ENCODE results near the gene NOP14. TPM values are rescaled to one million over a fixed set of nuclear protein-coding genes. Genes with fewer than 3 reads are reported as not detected.

Gene NOP14
- total RNA-seq, 4 donors from 2014 or later: 20.3 to 47.6 (median 24.8) TPM

DNA sequence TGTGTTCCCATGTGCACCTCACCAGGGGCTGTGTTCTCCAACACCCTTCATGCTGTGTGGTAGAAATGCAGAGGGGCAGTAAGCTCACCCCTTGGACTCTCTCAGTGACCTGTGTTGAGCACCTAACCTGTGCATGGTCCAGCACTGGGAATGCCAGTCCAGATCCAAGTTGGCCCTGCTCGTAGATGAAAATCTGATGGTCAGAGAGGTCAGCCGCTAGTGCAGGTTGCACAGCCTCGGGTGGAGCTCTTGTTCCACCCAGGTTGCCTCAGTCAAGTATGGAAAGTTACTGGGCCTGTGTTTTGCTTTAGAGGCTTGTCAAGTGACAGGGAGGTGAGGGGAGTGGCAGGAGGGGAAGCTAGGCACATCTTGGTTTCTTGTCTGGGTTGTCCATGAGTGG is 51.3 kb downstream of the NOP14 start:
- DNase-seq (ENCODE audit: low spot score): no peak
- TF ChIP-seq, protein P1, sequence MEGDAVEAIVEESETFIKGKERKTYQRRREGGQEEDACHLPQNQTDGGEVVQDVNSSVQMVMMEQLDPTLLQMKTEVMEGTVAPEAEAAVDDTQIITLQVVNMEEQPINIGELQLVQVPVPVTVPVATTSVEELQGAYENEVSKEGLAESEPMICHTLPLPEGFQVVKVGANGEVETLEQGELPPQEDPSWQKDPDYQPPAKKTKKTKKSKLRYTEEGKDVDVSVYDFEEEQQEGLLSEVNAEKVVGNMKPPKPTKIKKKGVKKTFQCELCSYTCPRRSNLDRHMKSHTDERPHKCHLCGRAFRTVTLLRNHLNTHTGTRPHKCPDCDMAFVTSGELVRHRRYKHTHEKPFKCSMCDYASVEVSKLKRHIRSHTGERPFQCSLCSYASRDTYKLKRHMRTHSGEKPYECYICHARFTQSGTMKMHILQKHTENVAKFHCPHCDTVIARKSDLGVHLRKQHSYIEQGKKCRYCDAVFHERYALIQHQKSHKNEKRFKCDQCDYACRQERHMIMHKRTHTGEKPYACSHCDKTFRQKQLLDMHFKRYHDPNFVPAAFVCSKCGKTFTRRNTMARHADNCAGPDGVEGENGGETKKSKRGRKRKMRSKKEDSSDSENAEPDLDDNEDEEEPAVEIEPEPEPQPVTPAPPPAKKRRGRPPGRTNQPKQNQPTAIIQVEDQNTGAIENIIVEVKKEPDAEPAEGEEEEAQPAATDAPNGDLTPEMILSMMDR (IDR thresholded peaks at IDR 0.05): no peak
- ATAC-seq (ENCODE audit: low FRiP score): no peak

DNA sequence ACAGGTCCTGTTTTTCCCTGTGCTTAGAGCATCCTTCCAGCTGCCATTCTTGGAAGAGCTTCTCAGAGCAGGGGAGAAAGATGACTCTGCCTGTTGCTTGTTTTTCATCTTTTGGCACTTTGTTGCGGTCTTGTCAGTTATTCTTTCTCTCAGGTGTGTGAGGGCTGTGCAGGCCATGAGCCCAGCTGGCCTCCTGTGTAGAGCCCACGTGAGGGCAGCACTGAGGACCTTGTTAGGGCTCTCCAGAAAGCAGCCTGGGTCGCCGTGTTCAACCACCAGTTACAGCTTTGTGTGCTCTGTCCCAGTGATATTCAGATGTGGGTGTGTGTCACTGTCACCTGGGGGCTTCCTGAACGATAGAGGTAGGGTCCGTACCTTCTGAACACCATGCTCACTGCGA is 52.8 kb downstream of the NOP14 start:
- ATAC-seq (ENCODE audit: low FRiP score) (no peak), DNase-seq (ENCODE audit: low spot score) (no peak)
- TF ChIP-seq, protein P1 (IDR thresholded peaks at IDR 0.05): no peak

DNA sequence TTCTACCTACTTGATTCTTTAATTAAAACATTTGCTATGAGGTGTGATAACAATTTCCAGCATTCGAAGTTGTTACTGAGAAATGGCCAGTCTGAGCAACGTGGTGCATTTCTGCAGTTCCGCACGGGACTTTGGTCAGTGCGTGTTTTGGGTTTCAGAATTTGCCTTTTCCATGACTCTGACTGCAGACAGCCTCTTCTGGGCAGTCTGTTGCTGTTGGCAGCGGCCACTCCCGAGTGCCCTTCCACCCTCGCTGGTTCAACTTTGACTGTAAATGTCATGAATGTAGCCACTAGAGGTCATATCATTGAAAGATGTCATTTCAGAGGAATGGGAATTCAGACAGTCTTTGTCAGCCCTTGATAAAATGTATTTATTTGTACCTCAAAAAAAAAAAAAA is 53.6 kb downstream of the NOP14 start:
- TF ChIP-seq, protein P1 (IDR thresholded peaks at IDR 0.05): no peak
- ATAC-seq (ENCODE audit: low FRiP score) (no peak), DNase-seq (ENCODE audit: low spot score) (no peak)

DNA sequence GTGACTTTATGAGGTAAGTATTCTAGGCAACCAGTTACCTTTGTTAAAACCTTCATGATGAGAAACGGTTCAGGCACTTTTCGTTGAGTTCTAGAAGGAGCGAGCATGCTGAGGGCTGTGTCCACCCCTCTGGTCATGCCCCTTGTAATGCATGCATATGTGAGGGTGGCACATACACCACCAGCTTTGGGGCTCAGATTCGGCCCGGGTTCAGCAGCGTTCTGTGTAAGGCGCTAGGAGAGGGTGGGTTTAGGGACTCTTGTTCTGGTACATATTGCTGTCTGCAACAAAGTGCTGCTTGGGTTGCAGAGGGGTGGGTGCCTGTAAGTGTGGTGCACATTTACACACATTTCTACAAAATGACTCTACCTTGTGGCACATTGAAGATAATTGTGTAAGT is 54.5 kb downstream of the NOP14 start:
- ATAC-seq (ENCODE audit: low FRiP score) (no peak), DNase-seq (ENCODE audit: low spot score) (no peak)
- TF ChIP-seq, protein P1 (IDR thresholded peaks at IDR 0.05): no peak

DNA sequence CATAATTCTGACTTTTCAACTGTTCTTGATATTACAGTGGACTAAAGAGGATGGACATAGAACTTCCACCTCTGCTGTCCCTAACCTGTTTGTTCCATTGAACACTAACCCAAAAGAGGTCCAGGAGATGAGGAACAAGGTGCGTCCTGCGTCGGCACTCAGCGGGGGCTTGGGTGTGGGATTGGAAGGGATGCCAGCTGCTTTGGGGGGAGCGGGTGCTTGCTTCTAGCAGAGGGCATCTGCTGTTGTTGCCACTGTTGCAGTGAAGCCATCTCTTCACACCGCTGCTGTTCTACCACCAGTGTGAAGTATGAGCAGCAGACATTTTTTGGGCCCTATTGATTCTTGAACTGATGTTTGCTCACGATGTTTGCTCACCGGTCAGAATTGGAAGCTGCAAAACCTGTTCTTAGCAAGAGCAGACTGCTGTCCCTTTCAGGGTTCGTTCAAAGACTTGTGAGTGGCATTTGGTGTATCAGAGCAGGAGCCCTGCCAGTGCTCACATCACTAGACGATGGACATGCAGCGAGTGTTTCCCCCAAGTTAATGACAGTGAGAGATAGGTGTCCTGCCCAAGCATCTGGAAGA is 55.4 kb downstream of the NOP14 start:
- ATAC-seq (ENCODE audit: low FRiP score): no peak
- TF ChIP-seq, protein P1 (IDR thresholded peaks at IDR 0.05): no peak
- DNase-seq (ENCODE audit: low spot score): no peak

DNA sequence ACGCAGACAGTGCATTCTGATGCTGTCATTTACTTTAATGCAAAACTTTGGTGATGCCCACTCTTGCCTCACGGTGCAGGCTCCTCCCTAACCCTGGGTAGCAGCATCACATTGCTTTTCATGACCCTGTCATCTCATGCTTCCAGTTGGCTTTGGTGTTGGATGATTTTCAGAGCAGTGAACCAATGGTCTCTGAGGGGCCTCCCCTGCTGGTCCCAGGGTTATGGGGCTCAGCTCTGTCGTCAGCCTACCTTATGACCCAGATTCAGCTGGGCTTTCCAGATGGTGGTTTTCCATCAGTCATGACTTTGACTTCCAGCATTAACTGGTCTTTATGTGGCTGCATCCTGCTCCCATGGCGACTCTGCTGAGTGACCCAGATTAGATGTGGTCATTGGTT is 56.0 kb downstream of the NOP14 start:
- ATAC-seq (ENCODE audit: low FRiP score) (no peak), DNase-seq (ENCODE audit: low spot score) (no peak)
- TF ChIP-seq, protein P1 (IDR thresholded peaks at IDR 0.05): no peak

DNA sequence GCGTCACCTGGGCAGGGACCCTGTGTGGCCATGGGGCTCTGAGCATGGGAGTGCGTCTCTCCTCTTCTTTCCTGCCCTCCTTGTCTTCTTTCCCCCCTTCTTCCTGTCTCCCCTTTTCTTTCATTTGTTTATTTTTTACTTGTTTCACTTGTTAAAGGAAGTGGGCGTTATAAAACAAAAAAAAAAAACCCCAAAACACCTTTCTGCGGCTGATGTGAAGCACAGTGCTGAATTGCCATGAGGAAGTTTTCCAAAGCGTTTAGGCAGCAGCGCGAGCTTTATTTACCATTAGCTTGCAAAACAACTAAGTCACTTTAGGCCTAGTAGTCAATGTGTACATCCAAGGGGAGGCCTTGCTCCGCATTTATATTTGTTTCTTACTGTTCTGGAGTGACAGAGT is 57.0 kb downstream of the NOP14 start:
- DNase-seq (ENCODE audit: low spot score) (no peak), ATAC-seq (ENCODE audit: low FRiP score) (no peak)
- TF ChIP-seq, protein P1 (IDR thresholded peaks at IDR 0.05): no peak
